Naive thymus-derived CD4-positive, alpha-beta T cell (primary cell): ENCODE results near the gene PGBD4. TPM values are rescaled to one million over a fixed set of nuclear protein-coding genes. Genes with fewer than 3 reads are reported as not detected.

Experiments used
- ATAC-seq: fragments of 150-1000 bp; cut with Tn5 transposase; 2 replicates; pipeline ENCODE4 v1.10.0; 2021; ENCODE audit warnings: mild to moderate bottlenecking, moderate library complexity
- CTCF ChIA-PET: fragments of 350-600 bp; sonication (Branson Sonifier 250); formaldehyde crosslinking; loops from one replicate; lab custom pipeline; 2021; ENCODE audit warnings: antibody characterized with exemption; lab: Charles Lee
- POLR2A ChIA-PET: fragments of 350-600 bp; sonication (Branson Sonifier 250); formaldehyde crosslinking; loops from one replicate; lab custom pipeline; 2021; ENCODE audit warnings: antibody characterized with exemption, inconsistent platforms; lab: Charles Lee
- DNase-seq, 9 donors: peaks; one replicate each; pipeline versions ENCODE4 v3.0.0 to v3.0.0-alpha.2; 2020 to 2022; ENCODE audit warnings: mixed read lengths in 1 of 9
- H3K27ac ChIP-seq: one replicate; pipeline ENCODE4 v1.7.0; 2013; ENCODE audit warnings: mild to moderate bottlenecking, low read depth, low read length, moderate library complexity
- H3K27me3 ChIP-seq, 2 donors: one replicate each; pipeline ENCODE4 v1.7.0; 2013; ENCODE audit warnings: low read length in 2 of 2, mild to moderate bottlenecking in 2 of 2, moderate library complexity in 2 of 2; ENCODE audit not compliant: control insufficient read depth in 2 of 2, insufficient read depth in 2 of 2
- H3K36me3 ChIP-seq, 3 experiments: 1 replicate in 2 of 3; 2 replicates in 1 of 3; pipeline ENCODE4 v1.7.0; 2013; ENCODE audit warnings: low read length in 3 of 3, mild to moderate bottlenecking in 3 of 3, moderate library complexity in 1 of 3; ENCODE audit not compliant: insufficient read depth in 3 of 3, control insufficient read depth in 2 of 3
- H3K4me1 ChIP-seq, 2 donors: one replicate each; pipeline ENCODE4 v1.7.0; 2013; ENCODE audit warnings: low read length in 2 of 2, mild to moderate bottlenecking in 2 of 2, moderate library complexity in 1 of 2; ENCODE audit not compliant: control insufficient read depth in 2 of 2, insufficient read depth in 2 of 2
- H3K4me3 ChIP-seq: 2 replicates; pipeline ENCODE4 v1.7.0; 2013; ENCODE audit warnings: mild to moderate bottlenecking, low read length
- H3K9me3 ChIP-seq, 3 experiments: 1 replicate in 2 of 3; 2 replicates in 1 of 3; pipeline ENCODE4 v1.7.0; 2013; ENCODE audit warnings: low read length in 3 of 3; ENCODE audit not compliant: control insufficient read depth in 2 of 3
- H3K27ac Mint-ChIP-seq, 9 donors: one replicate each; pipeline ENCODE4 v1.8.0; 2020 to 2022; ENCODE audit warnings: mixed read lengths in 9 of 9, mild to moderate bottlenecking in 8 of 9, moderate library complexity in 5 of 9, inconsistent platforms in 2 of 9
- H3K27me3 Mint-ChIP-seq, 5 donors: one replicate each; pipeline ENCODE4 v1.8.0; 2021 to 2022; ENCODE audit warnings: mixed read lengths in 5 of 5, mild to moderate bottlenecking in 1 of 5
- H3K36me3 Mint-ChIP-seq, 5 donors: one replicate each; pipeline ENCODE4 v1.8.0; 2020 to 2022; ENCODE audit warnings: mixed read lengths in 5 of 5, mild to moderate bottlenecking in 3 of 5, inconsistent platforms in 1 of 5
- H3K4me1 Mint-ChIP-seq, 7 donors: one replicate each; pipeline ENCODE4 v1.8.0; 2020 to 2022; ENCODE audit warnings: mixed read lengths in 7 of 7, mild to moderate bottlenecking in 3 of 7, inconsistent platforms in 1 of 7
- H3K4me3 Mint-ChIP-seq, 10 donors: one replicate each; pipeline ENCODE4 v1.8.0; 2020 to 2022; ENCODE audit warnings: mild to moderate bottlenecking in 10 of 10, mixed read lengths in 10 of 10, moderate library complexity in 6 of 10, inconsistent platforms in 2 of 10
- H3K9me3 Mint-ChIP-seq, 11 donors: one replicate each; pipeline ENCODE4 v1.8.0; 2020 to 2022; ENCODE audit warnings: mixed read lengths in 11 of 11, mild to moderate bottlenecking in 4 of 11, inconsistent platforms in 1 of 11, moderate library complexity in 1 of 11
- intact Hi-C, 2 donors: fragments of 100-400 bp; cut with micrococcal nuclease; formaldehyde crosslinking; loops; one replicate each; pipeline ENCODE4 v1.15.1; 2023
- polyA plus RNA-seq, 2 donors: library from polyadenylated mRNA; unstranded; fragments of 300-500 nt; fragmentation: Illumina TruSeq; gene quantifications; one replicate each; pipeline ENCODE4 v1.2.3, GENCODE V29; 2021
- total RNA-seq, 6 experiments: library from RNA in 5 of 6; stranded (reverse) in 5 of 6; gene quantifications; 1 replicate in 5 of 6; 2 replicates in 1 of 6; pipeline ENCODE4 v1.2.3 and lab custom pipeline; 2021 to 2026

PGBD4 gene
- total and polyA plus RNA-seq, 7 experiments from 2014 or later = 1.5 to 6.5 (median 3.5) TPM

GRCh38 chr15:34079904-34080303 lies 22.0 kb upstream of the PGBD4 start:
- no peaks in the 10 kb centered on the region for H3K4me1 Mint-ChIP-seq
- Histone ChIP-seq H3K4me3 (no peak overlapping the region), H3K27me3 (no peaks in the 10 kb centered on the region), H3K36me3 (peaks cover 0 to 14% (median 5%) of the 10 kb centered on the region in 3 experiments), H3K9me3 (no peaks in the 10 kb centered on the region), H3K4me1 (no peaks in the 10 kb centered on the region), H3K27ac (no peak overlapping the region)
- H3K36me3 Mint-ChIP-seq = peaks cover 0 to 35% (median 10%) of the 10 kb centered on the region in 5 donors
- ChIA-PET POLR2A (interaction anchor here (0.7 kb wide), 1 partner anchor 180 kb away, joined by 3 read pairs; no protein-coding TSS in a partner anchor), CTCF (no interaction called here)
- no peak overlapping the region for H3K27ac Mint-ChIP-seq
- H3K4me3 Mint-ChIP-seq = no peak overlapping the region
- H3K27me3 Mint-ChIP-seq = no peaks in the 10 kb centered on the region
- intact Hi-C loops = no loop called here
- no peaks in the 10 kb centered on the region for H3K9me3 Mint-ChIP-seq
- ATAC-seq = no peak
- DNase-seq = no peak

- CTCF ChIA-PET = no interaction called here
- Histone ChIP-seq H3K4me1 (no peaks in the 10 kb centered on the region), H3K36me3 (peaks cover 10 to 43% (median 23%) of the 10 kb centered on the region in 3 experiments), H3K4me3 (no peak overlapping the region), H3K9me3 (no peaks in the 10 kb centered on the region), H3K27ac (no peak overlapping the region), H3K27me3 (no peaks in the 10 kb centered on the region)
- Mint-ChIP-seq H3K4me3 (no peak overlapping the region), H3K9me3 (no peaks in the 10 kb centered on the region), H3K27me3 (no peaks in the 10 kb centered on the region), H3K27ac (peak overlapping the region in 1 of 9 donors; percentile 54), H3K36me3 (peaks cover 3 to 29% (median 22%) of the 10 kb centered on the region in 5 donors), H3K4me1 (peaks cover 0 to 3% (median 0%) of the 10 kb centered on the region in 7 donors)
- DNase-seq (no peak), ATAC-seq (no peak)
- POLR2A ChIA-PET = interaction anchor here (0.7 to 1.3 kb wide), 2 partner anchors 12 to 38 kb away, joined by 3 to 5 read pairs; no protein-coding TSS in a partner anchor
- intact Hi-C loops = no loop called here
Observed at GRCh38 chr15:34084086-34084485, 17.8 kb upstream of the PGBD4 start.

GRCh38 chr15:34085746-34086145 lies 16.1 kb upstream of the PGBD4 start:
- no peak overlapping the region for H3K4me3 Mint-ChIP-seq
- ChIA-PET POLR2A (interaction anchor here (0.6 kb wide), 1 partner anchor 281 kb away, joined by 5 read pairs; the partner anchor contains the start of gene LPCAT4), CTCF (no interaction called here)
- peaks cover 0 to 3% (median under 1%) of the 10 kb centered on the region in 7 donors for H3K4me1 Mint-ChIP-seq
- DNase-seq (no peak), ATAC-seq (no peak)
- no peaks in the 10 kb centered on the region for H3K9me3 ChIP-seq
- no peaks in the 10 kb centered on the region for H3K27me3 Mint-ChIP-seq
- H3K9me3 Mint-ChIP-seq = no peaks in the 10 kb centered on the region
- peak overlapping the region in 1 of 9 donors; percentile 3 for H3K27ac Mint-ChIP-seq
- H3K27ac ChIP-seq = no peak overlapping the region
- no peaks in the 10 kb centered on the region for H3K4me1 ChIP-seq
- H3K36me3 ChIP-seq = peaks cover 10 to 57% (median 23%) of the 10 kb centered on the region in 3 experiments
- H3K27me3 ChIP-seq = no peaks in the 10 kb centered on the region
- H3K36me3 Mint-ChIP-seq = peaks cover 6 to 29% (median 22%) of the 10 kb centered on the region in 5 donors
- intact Hi-C loops = no loop called here
- no peak overlapping the region for H3K4me3 ChIP-seq

- H3K4me3 ChIP-seq = no peak overlapping the region
- peaks cover 0 to 9% (median 4%) of the 10 kb centered on the region in 3 experiments for H3K36me3 ChIP-seq
- Mint-ChIP-seq H3K4me3 (peak overlapping the region; percentile 54 to 100 (median 69)), H3K4me1 (peaks cover 15 to 60% (median 48%) of the 10 kb centered on the region in 7 donors), H3K36me3 (peaks cover 1 to 22% (median 16%) of the 10 kb centered on the region in 5 donors), H3K27me3 (peaks cover 0 to 3% (median 0%) of the 10 kb centered on the region in 5 donors), H3K9me3 (peaks cover 0 to 24% (median 6%) of the 10 kb centered on the region in 11 donors), H3K27ac (peak overlapping the region in 7 of 9 donors; percentile 26 to 75 (median 36))
- CTCF ChIA-PET = interaction anchor here (0.7 kb wide), 1 partner anchor 36 kb away, joined by 3 read pairs; no protein-coding TSS in a partner anchor
- H3K9me3 ChIP-seq = no peaks in the 10 kb centered on the region
- peaks cover 16 to 27% of the 10 kb centered on the region in 2 donors for H3K4me1 ChIP-seq
- H3K27me3 ChIP-seq = no peaks in the 10 kb centered on the region
- peak overlapping the region; percentile 96 for H3K27ac ChIP-seq
- intact Hi-C loops = loop anchor here in 1 of 2 donors (5.0 kb wide), 2 partner anchors 867 to 1447 kb away; partner anchors contain the start of genes AQR and DPH6
- DNase-seq (no peak), ATAC-seq (no peak)
- POLR2A ChIA-PET = interaction anchor here (0.6 kb wide), 1 partner anchor 11 kb away, joined by 3 read pairs; no protein-coding TSS in a partner anchor
Observed at GRCh38 chr15:34099914-34100313, 2.0 kb upstream of the PGBD4 start.

- peaks cover 5 to 26% (median 13%) of the 10 kb centered on the region in 5 donors for H3K36me3 Mint-ChIP-seq
- peak overlapping the region; percentile 66 for H3K4me3 ChIP-seq
- H3K9me3 ChIP-seq = no peaks in the 10 kb centered on the region
- no peak for ATAC-seq
- intact Hi-C loops = loop anchor here (1.0 to 5.0 kb wide), 5 partner anchors 241 to 1445 kb away; partner anchors contain the start of genes GOLGA8B (in 2 of the 2), AQR (in 1 of the 2), DPH6 (in 1 of the 2) and NOP10 (in 1 of the 2)
- H3K4me1 Mint-ChIP-seq = peaks cover 15 to 54% (median 44%) of the 10 kb centered on the region in 7 donors
- peak overlapping the region; percentile 91 to 100 (median 96) for H3K4me3 Mint-ChIP-seq
- ChIA-PET CTCF (no interaction called here), POLR2A (interaction anchor here (0.6 to 1.4 kb wide), 19 partner anchors 8 to 1416 kb away, joined by 3 to 23 read pairs (median 5); partner anchors contain the start of genes AVEN, EMC4, GOLGA8B and KATNBL1)
- no peak for DNase-seq
- H3K27me3 Mint-ChIP-seq = peaks cover 0 to 3% (median 0%) of the 10 kb centered on the region in 5 donors
- H3K4me1 ChIP-seq = peaks cover 16 to 27% of the 10 kb centered on the region in 2 donors
- H3K9me3 Mint-ChIP-seq = peaks cover 0 to 38% (median 11%) of the 10 kb centered on the region in 11 donors
- peaks cover 0 to 5% (median 0%) of the 10 kb centered on the region in 3 experiments for H3K36me3 ChIP-seq
- no peaks in the 10 kb centered on the region for H3K27me3 ChIP-seq
- peak overlapping the region; percentile 89 for H3K27ac ChIP-seq
- H3K27ac Mint-ChIP-seq = peak overlapping the region; percentile 97 to 100 (median 98)
Observed at GRCh38 chr15:34102175-34102925, 467 bp downstream of the PGBD4 start.

GRCh38 chr15:34106423-34106822 lies 4.5 kb downstream of the PGBD4 start:
- CTCF ChIA-PET = interaction anchor here (1.0 kb wide), 1 partner anchor 103 kb away, joined by 3 read pairs; no protein-coding TSS in a partner anchor
- peaks cover 5 to 26% (median 9%) of the 10 kb centered on the region in 5 donors for H3K36me3 Mint-ChIP-seq

More at GRCh38 chr15:34106423-34106822, 4.5 kb downstream of the PGBD4 start:
- Histone ChIP-seq H3K4me1 (peaks cover 7 to 10% of the 10 kb centered on the region in 2 donors), H3K27ac (no peak overlapping the region), H3K4me3 (no peak overlapping the region), H3K27me3 (no peaks in the 10 kb centered on the region), H3K9me3 (no peaks in the 10 kb centered on the region), H3K36me3 (peaks cover 0 to 2% (median 0%) of the 10 kb centered on the region in 3 experiments)
- no peak for ATAC-seq
- no peak overlapping the region for H3K27ac Mint-ChIP-seq
- intact Hi-C loops = no loop called here
- no peak overlapping the region for H3K4me3 Mint-ChIP-seq
- H3K9me3 Mint-ChIP-seq = peaks cover 0 to 38% (median 11%) of the 10 kb centered on the region in 11 donors
- no peak for DNase-seq
- peaks cover 0 to 28% (median 22%) of the 10 kb centered on the region in 7 donors for H3K4me1 Mint-ChIP-seq
- POLR2A ChIA-PET = no interaction called here
- peaks cover 0 to 3% (median 0%) of the 10 kb centered on the region in 5 donors for H3K27me3 Mint-ChIP-seq
